GM21723 (cell line): ENCODE data around the gene PPP1R11.
"Not testable (repeated sequence)": the region's sequence is repeated elsewhere in the genome, so short reads cannot be mapped to it uniquely, and the experiment has no call there.

ENCODE experiments used
- ATAC-seq: cut with Tn5 transposase; IDR thresholded peaks from one replicate; pipeline ENCODE4 v1.9.1; 2021; ENCODE audit warnings: mild to moderate bottlenecking, moderate library complexity; ENCODE audit not compliant: unreplicated experiment

PPP1R11 gene

GRCh38 chr6:30093951-30094661, 27.1 kb downstream of the PPP1R11 start:
- ATAC-seq: no peak

GRCh38 chr6:30096829-30097228, 29.8 kb downstream of the PPP1R11 start:
- ATAC-seq: no peak

GRCh38 chr6:30097902-30098768, 31.1 kb downstream of the PPP1R11 start:
- no peak for ATAC-seq

DNA sequence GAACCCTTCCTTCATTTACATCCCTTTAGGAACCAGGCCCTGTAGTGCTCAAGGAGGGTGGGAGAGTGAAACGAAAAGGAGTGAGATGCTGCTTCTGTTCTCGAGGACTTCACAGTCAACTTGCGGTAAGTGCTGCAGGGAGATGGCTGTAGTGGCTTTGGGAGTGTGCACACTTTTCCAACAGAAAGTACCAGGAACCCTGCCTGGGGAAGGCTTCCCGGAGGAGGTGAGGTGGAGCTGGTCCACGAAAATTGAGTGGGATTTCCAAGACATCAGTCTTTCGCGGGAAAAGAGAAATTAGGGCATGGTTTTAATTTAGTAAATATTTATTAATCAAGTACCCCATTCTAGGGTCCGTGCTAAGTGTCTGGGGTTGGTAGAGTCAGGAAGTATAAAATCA, 33.2 kb downstream of the PPP1R11 start:
- ATAC-seq: no peak

DNA sequence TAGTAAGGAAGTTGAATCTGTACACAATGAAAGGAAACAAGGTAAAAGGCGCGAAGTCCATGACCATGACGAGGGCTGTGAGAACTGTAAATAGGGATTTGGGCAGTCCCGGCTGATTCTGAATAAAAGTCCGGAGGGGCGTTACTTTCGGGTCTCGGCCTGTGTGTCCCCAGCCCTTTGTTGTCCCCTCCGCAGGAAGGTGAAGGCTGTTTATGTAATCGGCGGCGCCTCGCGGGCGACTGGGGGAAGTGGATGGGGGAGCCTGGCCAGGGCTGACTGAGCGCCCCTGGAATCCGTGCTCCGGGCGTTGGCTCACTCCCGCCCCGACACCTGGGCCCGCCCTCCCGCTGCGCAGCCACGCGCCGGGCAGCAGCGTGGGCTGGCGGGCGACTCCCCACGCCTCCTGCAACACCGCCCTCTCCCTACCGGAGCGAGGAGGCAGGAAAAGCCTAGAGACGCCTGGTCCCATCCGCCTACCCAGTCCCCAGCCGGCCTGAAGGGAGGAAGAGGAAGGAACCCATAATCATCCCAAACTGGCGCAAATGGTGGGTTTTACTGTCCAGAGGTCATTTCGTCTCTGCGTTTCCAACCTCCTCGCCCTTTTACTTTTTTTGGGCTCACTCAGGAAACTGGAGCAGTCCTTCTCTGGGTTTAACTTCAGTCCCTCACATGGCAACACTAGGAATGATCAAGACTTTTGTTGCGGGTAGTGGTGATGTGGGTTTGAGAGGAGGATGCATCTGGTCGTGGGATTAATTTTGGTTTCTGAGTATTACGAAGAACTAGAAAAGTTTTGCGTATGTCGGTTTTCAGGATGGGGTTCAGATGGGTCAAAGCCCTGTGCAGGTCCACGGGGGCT, 33.8 kb downstream of the PPP1R11 start:
- no peak for ATAC-seq

DNA sequence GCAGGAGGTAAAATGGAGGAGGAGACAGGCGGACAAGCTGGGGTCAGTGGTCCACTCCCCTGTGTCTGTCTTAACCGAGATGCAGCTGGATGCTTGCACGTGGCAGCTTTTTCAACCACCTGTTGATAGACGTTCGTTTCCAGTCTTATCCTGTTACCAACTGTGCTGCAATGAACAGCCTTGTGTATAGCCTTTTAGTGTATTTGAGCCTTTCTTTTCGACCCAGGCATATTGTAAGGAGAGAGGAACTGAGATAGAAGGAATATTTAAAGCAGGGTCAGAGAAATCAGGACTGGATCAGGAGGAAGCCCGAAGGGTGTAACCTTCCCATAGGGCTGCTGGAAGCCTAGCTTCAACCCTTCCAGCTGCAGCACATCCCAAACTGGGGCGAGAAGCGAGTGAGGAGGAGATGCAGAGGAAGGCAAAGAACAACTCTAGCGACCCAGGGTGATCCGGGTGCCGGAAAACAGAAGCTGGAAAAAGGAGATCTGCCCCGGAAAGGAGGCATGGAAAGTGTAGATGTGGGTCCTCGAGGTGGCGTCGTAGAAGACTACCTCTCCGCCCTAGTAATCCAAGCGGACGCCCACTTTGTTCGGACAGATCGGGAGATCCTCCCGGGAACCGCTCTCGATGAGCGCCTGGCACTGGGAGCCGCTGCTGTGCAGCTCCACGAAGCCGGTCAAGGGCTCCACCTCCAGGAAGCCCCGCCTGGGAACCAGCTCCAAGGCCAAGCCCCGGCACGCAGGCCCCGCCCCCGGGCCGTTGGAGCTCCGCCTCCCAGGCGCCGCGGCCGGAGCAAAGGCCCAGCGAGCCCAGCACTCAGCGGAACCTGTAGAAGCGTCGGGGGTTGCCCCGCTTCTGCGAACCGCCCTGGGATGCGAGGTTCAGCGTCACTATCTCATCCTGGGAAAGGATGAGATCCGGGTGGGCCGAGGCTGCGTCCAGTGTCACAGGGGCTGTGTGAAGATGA, 34.7 kb downstream of the PPP1R11 start:
- peak; percentile 82 for ATAC-seq

DNA sequence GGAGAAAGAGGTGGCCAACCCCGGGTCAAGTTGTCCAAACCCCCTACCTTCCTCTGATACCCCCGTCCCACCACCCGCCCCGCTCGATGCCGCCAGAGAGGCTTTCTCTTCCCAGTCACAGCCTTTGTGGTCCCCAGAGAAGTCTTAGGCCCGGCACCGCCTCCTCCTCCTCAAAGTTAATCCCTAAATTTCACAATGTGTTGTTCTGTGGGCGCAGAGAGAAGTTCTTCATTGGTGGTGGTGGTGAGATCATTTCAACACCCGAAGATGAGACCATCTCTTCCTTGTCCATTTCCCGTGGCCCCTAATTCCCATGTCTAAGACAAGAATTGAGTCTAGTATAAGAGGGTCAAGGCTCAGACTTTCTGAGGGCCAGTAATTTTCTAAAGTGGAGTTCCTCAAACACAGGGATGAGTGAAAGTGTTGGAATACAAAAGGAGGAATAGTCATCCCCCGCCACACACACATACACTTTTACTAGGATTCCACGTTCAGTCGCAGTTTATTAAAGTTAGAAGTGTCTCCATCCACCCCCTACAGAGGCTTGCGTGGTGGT, 35.5 kb downstream of the PPP1R11 start:
- no peak for ATAC-seq

- peak; percentile 66 for ATAC-seq
These were observed 36.2 kb downstream of the PPP1R11 start for GRCh38 chr6:30102970-30103871.

DNA sequence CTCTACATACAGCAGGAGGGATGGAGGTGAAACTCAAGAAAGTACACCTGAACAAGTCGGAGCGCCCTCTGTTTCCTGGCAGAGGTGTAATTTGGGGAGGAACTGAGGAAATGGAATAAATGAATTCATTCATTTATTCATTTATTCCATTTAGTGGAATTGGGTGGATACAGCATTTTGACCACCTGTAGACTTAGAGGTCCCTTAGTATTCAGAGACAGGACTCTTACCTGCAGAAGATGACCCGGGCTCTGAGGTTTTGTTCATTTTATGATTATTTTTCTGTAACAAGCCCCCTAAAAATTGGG, 36.8 kb downstream of the PPP1R11 start:
- ATAC-seq: no peak

- no peak for ATAC-seq
These were observed 37.7 kb downstream of the PPP1R11 start for GRCh38 chr6:30104661-30105060.

GRCh38 chr6:30111266-30111856, 44.4 kb downstream of the PPP1R11 start:
- no peak for ATAC-seq

DNA sequence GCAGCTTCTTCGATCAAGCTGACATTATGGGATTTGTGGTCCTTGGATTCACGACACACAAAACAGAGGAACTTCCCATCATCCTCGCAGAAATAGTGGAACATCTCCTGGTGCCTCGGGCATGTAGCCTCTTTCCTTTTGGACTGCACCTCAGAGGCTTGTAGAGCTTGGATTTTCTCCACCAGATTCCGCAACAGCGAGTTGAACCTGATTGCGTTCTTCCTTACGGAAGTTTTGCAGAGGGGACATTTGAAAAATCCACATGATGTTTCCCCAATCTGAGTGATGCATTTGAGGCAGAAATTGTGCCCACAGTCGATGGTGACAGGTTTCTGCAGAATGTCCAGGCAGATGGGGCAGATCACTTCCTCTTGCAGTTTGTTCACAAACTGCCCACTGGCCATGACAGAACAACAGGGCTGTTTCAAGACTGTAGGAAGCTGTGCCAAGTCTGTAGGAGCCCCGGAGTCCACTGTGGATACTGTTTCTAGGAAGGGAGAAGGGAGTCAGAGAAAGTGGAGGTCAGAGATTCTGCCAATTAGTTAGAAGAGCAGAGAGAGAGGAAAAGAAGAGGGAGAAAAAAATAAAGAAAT, 45.5 kb downstream of the PPP1R11 start:
- ATAC-seq: no peak

DNA sequence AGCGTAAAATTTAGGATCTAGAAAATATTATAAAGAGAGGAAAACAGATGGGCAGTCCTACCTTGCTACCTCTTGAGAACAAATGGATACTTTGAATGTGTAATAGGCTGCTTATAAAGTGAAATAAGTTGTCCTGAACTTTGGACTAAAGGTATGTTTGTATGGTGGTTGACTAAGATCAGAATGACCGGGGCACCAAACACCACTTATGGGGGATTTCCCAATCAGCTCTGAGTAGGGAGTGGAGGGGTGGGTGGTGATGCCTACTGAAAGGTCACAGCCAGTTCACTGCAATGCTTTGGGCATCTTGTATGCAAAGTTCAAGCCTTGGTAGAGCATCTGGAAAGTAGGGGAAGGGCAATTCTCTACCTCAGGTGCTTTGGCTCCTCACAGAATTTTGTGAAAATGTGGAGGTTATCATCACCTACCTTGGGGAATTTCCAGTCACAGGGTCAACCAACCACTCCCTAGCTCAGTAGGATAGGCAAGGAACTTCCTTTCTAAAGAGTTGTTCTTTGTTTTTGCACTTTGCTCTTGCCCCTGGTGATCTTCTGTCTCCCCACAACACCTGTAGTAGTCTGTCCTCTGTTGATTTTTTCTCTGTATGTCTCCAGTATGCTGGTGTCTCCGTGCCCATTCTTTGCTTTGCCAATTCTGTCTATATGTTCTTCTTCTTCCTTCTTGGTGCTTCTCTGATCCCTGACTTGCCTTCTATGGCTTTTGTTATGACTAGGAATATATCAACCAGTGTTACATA, 46.2 kb downstream of the PPP1R11 start, which contains the start of gene TRIM31:
TRIM31 (minus strand) TSS at position 88 of the 757 bp plus-strand sequence. CDS start 285 bp downstream, outside the sequence.
- no peak for ATAC-seq

GRCh38 chr6:30113841-30114240, 46.8 kb downstream of the PPP1R11 start:
- no peak for ATAC-seq

DNA sequence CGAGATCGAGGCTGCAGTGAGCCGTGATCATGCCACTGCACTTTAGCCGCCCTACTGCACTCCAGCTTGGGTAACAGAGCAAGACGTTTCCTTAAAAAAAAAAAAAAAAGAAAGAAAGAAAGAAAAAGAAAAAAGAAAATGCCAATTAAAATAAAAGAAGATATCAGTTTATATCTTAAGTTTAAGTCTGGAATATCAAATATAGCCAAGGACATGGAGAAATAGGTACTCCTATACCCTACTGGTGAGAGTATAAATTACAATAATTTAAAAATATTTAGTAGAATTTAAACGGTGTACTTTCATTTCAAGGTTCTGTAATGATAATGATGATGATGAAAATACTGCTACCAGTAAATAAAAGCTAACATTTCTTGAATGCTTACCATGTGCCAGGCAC, 49.7 kb downstream of the PPP1R11 start:
- no peak for ATAC-seq

- ATAC-seq: not testable (repeated sequence)
These were observed 51.7 kb downstream of the PPP1R11 start for GRCh38 chr6:30118691-30119090.
